ENCODE data around the gene SLC30A3.

DNA sequence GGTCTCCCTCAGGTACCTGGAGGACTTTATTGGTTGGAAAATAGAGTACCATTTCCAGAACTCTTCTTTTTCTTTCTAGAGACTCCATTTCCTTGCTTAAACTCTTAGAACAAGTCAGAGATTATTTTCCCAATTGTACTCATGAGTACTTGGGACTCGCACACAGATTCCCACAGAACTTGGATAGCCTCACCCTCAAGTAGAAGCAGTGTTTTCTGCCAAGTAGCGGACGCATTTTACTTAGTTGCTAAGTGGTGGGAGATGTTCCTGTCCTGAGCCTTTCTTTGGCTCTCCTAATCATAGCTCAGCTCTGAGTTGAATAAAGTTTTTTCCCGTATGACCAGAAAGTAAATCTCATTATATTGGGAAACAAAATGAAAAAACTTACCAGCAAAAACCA, 17.2 kb downstream of the SLC30A3 start:
- TF ChIP-seq EP300 (IDR thresholded peaks at IDR 0.05) (no peak), CTCF (IDR thresholded peaks at IDR 0.05) (no peak)

Measured in tibial nerve (tissue), 4 donors.